GM15510 (cell line): Measurements from ENCODE around the gene SHB.

Source experiments
- POLR2A ChIP-seq: IDR thresholded peaks from 3 replicates; pipeline ENCODE4 v1.6.1; 2011; ENCODE audit warnings: borderline replicate concordance; ENCODE audit not compliant: insufficient read length; ENCODE audit errors: extremely low read depth

SHB gene

GRCh38 chr9:37924538-37924937 is 144.5 kb downstream of the SHB start:
- TF ChIP-seq POLR2A, result no peak

GRCh38 chr9:37923796-37924427 is 145.1 kb downstream of the SHB start:
- TF ChIP-seq POLR2A, result no peak

- no peak for TF ChIP-seq POLR2A
Measured at GRCh38 chr9:37923118-37923795, 145.8 kb downstream of the SHB start.

GRCh38 chr9:37922363-37923117 is 146.5 kb downstream of the SHB start:
- TF ChIP-seq POLR2A, result no peak

- no peak for TF ChIP-seq POLR2A
Measured at GRCh38 chr9:37921546-37922300, 147.3 kb downstream of the SHB start.

- TF ChIP-seq POLR2A, result no peak
Measured at GRCh38 chr9:37921168-37921510, 147.9 kb downstream of the SHB start.

GRCh38 chr9:37920471-37921167 is 148.4 kb downstream of the SHB start:
- no peak for TF ChIP-seq POLR2A

GRCh38 chr9:37919956-37920335 is 149.1 kb downstream of the SHB start:
- no peak for TF ChIP-seq POLR2A

- no peak for TF ChIP-seq POLR2A
Measured at GRCh38 chr9:37919246-37919955, 149.6 kb downstream of the SHB start.

GRCh38 chr9:37918665-37919170 is 150.3 kb downstream of the SHB start:
- no peak for TF ChIP-seq POLR2A

- no peak for TF ChIP-seq POLR2A
Measured at GRCh38 chr9:37917801-37918664, 151.0 kb downstream of the SHB start.

- TF ChIP-seq POLR2A, result no peak
Measured at GRCh38 chr9:37917313-37917731, 151.7 kb downstream of the SHB start.
